ENCODE results near the gene GRIN2C.

GRCh38 chr17:74816905-74817620, 42.6 kb downstream of the GRIN2C start:
- no peak for TF ChIP-seq CTCF (IDR thresholded peaks at IDR 0.05)
- no peak for TF ChIP-seq POLR2A (IDR thresholded peaks at IDR 0.05)
- TF ChIP-seq EP300 (IDR thresholded peaks at IDR 0.05): no peak
